ENCODE measurements around the gene ATP6V0C.

ATP6V0C gene

DNA sequence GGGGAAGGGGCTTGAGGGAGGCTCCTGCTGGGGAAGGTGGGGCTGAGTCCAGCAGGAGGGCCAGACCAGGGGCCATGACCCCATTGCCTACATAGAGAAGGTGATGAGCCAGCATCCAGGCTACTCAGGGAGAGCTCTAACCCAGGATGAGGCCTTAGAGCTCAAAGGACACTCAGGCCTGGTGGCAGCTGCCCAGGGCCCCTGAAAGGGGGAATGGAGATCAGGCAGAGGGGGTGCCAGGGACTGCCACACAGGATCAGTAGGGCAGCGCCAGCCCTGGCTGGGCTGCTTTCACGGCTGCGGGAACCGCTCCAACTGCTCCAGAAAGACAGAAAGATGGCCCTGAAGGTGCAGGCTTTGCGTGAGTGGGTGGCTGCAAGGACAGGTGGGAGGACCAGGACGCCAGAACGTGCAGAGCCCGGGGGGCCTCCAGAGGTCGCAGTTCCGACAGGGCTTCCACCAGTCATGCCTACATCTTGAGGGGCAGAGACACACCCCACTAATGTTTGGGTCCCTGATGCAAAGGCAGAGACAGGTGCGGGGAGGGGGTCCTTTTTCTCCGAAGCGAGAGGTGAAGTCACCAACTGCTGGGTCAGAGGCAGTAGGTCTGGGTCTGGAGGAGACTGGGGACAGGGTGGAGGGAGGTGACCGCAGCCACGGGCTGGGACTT is 882 bp upstream of the ATP6V0C start:
- no peak for DNase-seq

DNA sequence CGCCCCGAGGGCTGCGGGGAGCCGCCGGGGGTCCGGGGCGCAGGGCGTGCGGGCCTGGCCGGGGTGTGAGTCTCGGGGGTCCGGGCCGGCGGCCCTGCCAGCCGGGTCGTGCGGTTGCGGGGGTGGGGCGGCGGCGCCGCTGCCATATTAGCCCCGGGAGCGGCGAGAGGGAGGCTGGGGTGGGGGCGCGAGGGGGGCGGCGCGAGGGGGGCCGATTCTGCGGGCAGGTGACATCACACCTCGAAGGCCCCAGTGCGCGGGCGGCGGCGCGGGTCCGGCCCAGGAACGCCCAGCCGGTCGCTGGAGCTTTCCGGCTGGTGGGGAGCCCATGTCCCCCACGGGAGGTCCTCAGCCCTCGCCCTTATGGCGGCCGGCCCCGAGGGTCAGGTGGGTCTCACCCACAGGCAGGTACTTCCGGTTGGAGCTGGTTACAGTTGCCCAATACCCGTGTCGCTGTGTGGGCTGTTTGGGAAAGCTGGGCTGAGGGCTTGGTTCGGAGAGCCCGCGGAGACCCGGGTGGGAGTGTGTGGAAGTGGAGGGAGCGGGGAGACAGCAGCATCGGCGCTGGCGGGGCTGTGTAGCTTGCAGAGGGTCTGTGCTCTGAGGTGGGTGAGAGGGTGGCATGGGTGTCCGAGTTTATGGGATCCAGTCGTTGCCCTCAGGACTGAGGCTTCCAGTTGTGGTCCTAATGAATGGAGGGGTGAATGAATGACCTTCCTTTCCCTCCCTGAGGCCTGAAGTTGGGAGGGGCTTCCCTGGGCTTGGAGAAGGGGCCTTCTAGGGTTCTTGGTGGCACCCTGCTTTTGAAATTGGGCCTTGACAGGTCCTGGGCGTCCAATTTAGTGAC is 804 bp downstream of the ATP6V0C start:
- DNase-seq, result peak; percentile 32

DNA sequence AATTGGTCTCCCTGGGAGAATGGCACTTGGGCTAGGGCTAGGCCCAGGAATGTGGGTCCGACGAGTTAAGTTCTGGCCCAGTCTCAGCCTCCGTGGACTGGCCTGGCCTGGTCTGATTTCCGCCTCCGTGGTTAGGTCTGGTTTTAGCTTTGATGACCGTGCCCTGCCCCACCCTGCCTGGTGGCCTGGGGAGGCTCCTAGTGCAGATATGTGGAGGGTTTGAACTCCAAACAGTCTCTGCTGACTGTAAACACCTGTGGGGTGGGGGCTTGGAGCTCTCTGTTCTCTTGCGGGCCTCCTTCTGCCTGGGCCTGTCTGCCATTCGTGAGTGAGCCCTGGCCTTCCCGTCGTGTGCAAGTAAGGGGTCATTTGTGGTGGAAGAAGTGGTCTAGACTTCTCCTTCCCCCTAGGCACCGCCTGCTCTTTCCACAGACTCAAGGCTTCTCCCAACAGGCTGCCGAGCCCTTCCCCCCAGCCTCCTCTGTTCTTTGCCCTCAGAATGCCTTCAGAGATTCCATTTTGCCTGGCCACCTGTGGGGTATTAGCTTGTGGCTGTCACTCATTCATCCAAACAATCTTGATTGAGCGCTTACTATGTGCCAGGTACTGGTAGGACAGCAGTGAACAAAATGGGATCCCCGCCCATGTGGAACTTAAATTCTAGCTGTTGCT is 1.6 kb downstream of the ATP6V0C start:
- DNase-seq, result peak; percentile 44

DNA sequence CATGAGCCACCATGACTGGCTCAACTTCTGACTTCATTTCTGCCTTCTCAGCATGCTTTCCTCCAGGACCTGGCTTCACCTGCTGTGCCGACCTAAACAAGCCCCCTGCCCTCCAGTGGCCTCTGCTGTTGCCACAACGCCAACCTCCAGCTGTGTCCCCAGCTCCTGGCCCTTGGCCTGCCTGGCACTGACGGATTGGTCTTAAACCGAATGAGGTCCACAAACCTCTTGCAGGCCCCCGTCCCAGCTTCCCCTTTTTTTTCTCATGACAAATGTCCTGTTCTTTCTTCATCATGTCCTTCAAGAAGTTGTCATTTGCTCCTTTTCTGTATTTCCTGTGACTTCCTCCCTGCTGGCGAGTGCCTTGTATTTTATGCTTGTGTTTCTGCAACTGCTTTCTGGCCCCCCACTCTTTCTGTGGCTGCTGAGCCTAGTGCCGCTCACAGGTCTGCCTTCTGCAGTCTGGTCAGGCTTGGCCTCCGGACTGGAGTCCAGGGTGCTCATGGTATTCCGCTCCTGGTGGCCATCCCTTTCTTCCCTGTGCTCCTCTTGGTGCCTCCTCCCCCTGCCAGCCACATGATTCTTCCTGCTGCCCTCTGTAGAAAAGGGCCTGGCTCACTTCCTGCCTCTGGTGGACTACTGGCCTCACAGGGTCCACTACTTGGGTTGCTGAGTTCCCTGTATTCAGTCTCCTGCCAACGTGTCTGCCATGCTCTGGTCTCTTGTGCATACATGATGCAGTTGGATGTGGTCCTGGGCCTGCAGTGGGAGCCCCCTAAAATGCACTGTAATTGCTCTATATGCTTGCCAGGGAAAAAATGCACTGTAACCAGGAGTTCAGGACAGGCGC is 2.9 kb downstream of the ATP6V0C start:
- DNase-seq, result peak; percentile 25

DNA sequence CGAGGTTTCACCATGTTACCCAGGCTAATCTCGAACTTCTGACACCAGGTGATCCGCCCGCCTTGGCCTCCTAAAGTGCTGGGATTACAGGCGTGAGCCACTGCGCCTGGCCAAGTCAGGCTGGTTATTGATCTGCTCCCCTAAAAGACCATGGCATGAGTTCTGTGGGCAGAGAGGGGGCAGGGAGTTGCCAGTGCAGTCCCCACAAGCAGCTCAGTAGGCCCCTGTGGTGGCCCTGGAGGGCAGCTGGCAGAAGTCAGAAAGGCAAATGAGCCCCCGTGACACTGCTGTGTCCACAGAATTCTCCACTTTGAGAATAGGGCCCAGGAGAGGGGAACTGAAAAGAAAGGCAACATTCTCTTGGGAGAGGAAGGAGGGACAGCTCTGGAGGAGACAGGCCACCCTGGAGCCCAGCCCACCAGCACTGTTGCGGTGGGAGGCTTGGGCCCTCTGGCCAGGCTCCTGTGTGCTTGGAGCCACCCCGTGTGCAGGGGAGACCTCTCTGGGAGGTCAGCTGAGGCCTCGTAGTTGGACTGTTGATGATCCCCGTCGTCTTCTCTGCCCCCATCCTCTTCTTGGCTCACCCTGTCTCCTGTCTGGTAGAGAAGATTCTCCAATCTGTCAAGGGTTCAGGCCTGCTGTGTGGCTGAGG is 4.3 kb downstream of the ATP6V0C start:
- no peak for DNase-seq

DNA sequence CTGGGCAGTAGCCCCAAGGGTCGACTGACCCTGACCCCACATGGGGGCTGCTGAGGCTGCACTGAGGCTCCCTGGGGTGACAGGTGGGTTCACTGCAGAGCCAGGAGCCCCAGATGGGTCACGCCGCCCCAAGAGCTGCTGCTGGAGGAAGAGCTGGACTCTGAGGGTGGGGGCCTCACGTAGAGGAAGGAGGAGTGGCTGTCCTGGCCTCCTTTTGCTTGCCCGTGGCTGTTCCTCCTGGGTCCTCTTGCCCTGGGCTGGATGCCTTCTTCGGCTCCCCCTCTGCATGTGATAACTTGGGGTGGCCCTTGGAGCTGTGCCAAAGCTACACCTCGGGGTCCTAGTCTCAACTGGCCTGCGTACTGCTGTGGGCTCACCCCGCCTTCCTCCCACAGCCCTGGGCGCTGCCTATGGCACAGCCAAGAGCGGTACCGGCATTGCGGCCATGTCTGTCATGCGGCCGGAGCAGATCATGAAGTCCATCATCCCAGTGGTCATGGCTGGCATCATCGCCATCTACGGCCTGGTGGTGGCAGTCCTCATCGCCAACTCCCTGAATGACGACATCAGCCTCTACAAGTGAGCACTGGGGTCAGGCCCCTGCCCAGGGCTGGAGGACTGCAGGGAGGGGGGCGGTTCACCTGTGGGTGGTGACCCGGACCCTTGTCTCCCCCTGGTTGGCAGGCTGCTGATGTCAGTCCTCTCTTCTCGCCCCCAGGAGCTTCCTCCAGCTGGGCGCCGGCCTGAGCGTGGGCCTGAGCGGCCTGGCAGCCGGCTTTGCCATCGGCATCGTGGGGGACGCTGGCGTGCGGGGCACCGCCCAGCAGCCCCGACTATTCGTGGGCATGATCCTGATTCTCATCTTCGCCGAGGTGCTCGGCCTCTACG is 5.3 kb downstream of the ATP6V0C start:
- DNase-seq, result no peak

DNA sequence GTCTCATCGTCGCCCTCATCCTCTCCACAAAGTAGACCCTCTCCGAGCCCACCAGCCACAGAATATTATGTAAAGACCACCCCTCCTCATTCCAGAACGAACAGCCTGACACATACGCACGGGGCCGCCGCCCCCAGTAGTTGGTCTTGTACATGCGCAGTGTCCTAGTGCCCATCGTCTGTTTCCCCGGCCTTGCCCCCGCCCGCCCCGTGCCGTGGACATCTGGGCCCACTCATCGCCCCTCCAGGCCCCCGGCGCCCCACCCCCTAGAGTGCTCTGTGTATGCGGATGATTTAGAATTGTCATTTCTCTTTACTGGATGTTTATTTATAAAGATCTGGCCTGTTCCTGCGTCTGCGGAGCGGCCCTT is 5.9 kb downstream of the ATP6V0C start:
- DNase-seq, result no peak

DNA sequence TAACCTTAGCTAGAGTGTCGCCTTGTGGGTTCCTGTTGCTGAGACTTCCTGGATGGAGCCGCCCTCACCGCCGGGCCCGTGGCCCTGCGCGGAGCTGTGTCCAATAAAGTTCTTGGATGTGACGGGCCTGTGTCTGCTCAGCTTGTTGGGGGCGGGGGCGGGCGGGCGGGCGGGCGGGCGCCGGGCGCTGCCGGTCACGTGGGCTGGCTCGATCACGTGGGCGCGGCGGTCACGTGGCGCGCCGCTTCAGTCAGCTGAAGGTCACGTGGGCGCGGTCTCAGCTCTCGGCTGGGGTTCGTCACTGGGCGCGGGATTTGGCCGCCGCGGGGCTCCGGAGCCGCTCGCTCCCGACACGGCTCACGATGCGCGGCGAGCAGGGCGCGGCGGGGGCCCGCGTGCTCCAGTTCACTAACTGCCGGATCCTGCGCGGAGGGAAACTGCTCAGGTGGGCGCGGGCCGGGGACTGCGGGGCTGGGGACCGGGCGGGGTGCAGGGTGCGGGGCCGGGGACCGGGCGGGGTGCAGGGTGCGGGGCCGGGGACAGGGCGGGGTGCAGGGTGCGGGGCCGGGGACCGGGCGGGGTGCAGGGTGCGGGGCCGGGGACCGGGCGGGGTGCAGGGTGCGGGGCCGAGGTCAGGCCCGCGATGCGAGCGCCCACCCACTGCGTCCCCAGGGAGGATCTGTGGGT is 6.5 kb downstream of the ATP6V0C start, which contains the start of gene AMDHD2:
TSS of gene AMDHD2 (plus strand) at position 275 of the 687 bp plus-strand sequence. CDS start at position 363, 88 bp downstream.
- peak; percentile 94 for DNase-seq

DNA sequence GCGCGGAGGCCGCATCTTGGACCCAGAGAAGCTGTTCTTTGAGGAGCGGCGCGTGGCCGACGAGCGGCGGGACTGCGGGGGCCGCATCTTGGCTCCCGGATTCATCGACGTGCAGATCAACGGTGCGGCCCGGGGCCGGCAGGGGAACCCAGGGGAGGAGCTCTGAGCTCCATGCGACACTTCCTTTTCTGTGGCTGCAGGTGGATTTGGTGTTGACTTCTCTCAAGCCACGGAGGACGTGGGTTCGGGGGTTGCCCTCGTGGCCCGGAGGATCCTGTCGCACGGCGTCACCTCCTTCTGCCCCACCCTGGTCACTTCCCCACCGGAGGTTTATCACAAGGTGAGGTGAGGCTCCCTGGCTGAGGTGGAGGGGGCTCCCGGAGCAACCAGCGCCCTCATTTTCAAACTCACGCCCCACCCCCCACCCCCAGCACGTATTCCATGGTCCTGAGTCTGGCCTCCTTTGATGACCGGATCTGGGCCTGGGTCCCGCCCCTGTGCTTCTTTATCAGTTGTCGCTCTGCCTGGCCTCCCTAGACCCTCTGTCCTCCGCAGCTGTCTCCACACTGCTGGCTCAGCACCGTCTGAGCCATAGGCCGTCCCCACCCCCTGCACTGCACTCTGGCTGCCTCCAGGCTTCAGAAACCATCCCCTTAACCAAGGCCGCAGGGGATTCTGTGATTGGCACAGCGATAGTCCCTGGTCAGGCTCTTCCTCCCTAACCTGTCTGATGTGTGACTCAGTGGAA is 7.2 kb downstream of the ATP6V0C start:
- DNase-seq, result peak; percentile 73

DNA sequence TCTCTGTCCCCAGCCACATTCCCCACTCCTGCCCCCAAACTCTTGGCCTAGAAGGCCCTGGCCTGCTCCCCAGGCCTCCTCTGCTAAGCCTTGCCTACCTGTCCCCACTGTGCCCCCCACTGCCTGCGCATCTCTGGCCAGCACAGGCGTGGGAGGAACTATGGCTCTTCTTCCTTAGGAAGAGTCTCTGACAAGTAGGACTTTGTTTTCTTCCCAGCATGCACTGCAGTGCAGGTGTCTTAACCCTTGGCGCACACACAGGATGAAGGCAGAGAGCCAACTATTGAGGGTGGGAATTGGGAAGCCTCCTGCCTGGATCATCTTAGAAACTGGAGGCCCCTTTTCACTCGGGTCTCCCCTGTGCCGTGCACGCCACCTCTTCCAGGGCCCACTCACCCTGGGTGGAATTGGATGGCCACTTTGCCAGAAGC is 10.1 kb downstream of the ATP6V0C start:
- DNase-seq, result no peak

DNA sequence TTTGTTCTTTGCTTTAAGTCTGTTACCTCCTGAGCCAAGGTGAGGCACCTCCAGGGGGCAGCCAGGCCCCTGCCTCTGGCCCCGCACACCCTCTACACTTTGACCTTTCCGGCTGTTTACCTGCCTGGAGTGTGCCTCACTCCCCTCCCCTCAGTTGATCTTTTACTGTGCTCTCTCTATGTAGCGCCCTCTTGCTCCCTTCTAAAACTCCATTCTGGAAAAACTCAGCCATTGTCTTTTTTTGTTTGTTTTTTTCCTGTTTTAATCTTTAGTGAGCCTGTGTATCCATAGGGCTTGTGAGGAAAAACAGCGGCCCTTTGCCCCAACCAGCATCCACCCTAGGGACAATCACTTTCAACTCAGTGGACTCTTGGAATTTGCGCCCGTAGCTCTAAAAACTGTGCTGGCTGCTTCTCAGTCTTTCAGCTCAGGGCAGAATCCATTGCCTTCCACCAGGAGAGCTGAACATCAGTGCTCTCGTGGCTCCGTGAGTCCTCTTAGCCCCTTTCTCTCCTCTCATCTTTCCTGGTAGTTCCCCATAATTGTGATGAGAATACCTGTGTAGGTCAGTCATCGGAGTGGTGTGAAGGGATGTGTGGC is 10.7 kb downstream of the ATP6V0C start:
- DNase-seq, result no peak

DNA sequence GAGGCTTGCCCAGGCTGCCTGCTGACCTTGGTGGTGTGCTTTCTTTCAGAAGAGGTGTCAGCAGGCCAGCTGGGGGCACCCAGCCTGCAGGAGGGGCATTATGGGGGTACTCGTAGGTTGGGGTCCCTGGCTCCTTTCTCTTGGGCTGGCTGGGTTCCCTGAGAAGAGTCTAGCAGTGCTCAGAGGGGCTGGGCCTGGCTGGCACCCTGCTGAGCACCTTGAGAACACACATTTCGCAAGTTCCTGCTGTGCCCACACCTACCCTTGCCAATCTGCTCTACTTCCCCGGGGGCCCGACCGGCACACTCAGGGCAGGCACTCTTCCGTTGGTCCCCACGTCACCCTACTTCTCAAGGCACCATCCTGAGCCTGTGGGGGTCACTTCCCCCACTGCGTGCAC is 12.4 kb downstream of the ATP6V0C start:
- no peak for DNase-seq

DNA sequence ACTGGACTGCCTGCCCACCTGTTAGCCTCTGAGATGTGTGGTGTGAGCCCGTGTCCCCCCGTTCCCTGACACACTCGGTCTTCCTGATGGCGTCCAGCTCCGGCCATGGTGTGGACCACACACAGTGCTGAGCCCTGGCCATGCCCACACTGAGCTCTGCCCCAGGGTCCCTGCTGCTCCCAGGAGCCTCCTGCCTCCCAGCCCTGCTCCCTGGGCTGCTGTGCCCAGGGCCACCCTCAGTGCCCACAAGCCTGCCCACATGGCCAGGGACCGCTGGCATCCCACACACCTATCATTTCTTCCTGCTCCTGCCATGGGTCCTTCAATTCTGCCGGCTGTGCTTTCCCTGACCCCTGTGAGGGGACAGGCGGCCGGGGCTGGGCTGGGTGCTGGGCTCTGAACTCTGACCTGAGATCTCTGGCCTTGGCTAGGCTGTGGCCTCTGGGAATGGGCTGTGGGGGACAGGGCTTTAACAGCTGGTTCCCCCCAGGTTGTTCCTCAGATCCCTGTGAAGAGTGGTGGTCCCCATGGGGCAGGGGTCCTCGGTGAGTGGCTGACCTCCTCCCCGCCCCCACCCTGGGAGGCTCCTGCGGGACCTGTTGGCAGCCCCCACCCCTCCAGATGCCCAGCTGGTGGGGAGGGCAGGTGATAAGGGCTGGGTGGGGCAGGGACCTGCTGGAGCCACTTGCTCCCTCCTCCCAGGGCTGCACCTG is 13.5 kb downstream of the ATP6V0C start:
- DNase-seq, result no peak

DNA sequence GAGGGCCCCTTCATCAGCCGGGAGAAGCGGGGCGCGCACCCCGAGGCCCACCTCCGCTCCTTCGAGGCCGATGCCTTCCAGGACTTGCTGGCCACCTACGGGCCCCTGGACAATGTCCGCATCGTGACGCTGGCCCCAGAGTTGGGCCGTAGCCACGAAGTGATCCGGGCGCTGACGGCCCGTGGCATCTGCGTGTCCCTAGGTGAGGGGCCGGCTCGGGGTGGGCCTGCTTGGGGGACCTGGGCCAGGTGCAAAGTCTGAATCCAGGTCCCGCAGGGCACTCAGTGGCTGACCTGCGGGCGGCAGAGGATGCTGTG is 14.0 kb downstream of the ATP6V0C start:
- no peak for DNase-seq

DNA sequence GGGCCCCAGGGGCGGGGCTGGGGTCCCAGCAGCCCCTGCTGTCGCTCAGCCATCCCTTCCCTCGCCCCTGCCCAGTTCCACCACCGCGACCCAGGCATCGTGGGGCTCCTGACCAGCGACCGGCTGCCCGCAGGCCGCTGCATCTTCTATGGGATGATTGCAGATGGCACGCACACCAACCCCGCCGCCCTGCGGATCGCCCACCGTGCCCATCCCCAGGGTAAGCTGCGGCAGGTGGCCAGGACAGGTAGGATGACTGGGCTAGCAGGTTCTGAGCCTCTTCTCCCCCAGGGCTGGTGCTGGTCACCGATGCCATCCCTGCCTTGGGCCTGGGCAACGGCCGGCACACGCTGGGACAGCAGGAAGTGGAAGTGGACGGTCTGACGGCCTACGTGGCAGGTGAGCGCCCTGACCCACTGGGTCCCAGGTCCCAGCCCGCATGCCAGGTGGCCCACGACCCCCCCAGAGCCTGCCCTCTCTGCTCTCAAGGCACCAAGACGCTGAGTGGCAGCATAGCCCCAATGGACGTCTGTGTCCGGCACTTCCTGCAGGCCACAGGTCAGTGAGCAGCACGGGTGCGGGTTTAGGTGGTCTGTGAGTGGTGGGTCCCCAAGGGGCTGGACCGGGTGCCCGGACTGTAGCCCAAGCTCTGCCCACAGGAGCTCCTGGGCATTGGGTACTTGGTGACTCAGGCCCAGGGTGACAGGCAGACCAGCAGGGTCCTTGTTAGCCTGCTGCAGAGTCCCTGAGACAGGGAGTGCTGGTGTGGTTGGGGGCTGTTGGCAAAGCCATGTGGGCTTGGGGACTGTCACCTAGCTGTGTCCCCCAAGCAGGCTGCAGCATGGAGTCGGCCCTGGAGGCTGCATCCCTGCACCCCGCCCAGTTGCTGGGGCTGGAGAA is 14.7 kb downstream of the ATP6V0C start:
- no peak for DNase-seq

DNA sequence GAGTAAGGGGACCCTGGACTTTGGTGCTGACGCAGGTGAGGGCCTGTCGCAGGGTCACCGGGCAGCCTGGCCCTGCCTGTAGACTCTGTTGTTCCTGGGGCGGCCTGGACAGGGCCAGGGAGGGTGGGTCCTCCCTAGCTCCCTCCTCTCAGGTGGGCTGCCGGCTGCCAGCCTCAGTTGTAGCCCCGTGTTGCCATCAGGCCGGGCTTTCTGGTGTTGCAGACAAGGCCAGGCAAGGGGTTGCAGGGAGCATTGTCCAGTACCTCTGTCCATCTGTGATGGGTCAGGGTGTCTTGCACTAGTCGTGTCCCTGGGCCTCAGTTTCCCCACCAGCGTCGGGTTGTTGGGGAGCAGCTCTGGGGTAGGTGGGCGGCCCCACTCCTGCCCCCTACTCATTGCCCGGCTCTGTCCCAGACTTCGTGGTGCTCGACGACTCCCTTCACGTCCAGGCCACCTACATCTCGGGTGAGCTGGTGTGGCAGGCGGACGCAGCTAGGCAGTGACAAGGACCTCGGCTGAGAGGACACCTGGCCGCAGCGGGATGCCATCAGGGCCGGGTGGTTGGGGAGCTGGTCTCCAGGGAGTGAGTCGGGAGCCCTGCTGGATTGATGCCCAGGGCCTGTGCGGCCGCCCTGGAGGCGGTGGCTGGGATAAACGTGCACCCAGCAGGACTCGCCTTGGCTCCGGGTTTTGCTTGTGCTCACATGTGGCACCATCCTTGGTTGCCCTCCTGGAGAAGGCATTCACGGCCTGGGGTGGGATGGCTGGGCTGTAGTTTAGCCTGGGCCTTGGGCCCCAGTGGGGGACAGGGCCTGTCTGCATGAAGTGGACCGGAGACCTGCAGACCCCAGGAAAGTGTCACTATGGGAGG is 15.5 kb downstream of the ATP6V0C start:
- DNase-seq, result no peak

Data from OCI-M1 (cell line).